NCI-H526 (cell line): ENCODE measurements around the gene ADAM23.
A peak's percentile ranks its signal among the peaks of the same experiment; 100 is the strongest.

ENCODE experiments used
- DNase-seq, 2 experiments: peaks; one replicate each; lab custom pipeline; 2025; lab: John Stamatoyannopoulos, UW

ADAM23 gene

DNA sequence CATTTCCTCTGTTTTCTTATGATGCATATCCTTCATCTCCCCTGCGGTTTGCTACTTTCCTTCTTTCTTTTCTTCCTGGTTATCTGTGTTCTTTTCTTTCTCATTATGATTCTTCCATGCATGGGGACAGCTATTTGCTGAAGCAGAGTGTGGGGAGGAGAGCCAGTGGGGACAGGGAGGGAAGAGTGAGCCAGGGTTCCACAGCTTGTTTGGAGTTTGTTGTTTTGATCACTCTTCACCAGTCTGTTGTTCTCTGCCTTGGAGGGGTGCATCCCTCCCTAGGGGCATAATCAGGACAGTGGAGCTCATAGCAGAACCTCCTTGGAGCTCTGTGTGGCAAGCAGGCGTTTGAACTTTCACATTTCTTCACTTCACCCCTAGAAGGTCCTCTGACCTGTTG, 68.0 kb downstream of the ADAM23 start:
- DNase-seq = no peak

DNA sequence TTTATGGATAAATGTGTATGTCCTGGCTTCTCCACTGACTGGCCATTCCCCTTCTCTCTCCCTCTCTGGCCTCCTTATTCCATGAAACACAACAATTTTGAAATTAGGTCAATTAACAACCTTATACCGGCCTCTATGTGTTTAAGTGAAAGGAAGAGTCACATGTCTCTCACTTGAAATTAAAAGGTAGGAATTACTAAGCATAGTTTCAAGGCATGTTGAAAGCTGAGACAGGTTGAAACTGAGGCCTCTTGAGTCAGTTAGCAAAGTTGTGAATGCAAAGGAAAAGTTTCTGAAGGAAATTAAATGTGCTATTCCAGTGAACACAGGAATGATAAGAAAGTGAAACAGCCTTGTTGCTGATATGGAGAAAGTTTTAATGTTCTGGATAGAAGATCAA, 69.7 kb downstream of the ADAM23 start:
- DNase-seq = no peak

- no peak for DNase-seq
Observed at GRCh38 chr2:206515580-206515979, 72.2 kb downstream of the ADAM23 start.

GRCh38 chr2:206518997-206519396, 75.7 kb downstream of the ADAM23 start:
- DNase-seq = no peak

- DNase-seq = no peak
Observed at GRCh38 chr2:206520450-206520849, 77.1 kb downstream of the ADAM23 start.

DNA sequence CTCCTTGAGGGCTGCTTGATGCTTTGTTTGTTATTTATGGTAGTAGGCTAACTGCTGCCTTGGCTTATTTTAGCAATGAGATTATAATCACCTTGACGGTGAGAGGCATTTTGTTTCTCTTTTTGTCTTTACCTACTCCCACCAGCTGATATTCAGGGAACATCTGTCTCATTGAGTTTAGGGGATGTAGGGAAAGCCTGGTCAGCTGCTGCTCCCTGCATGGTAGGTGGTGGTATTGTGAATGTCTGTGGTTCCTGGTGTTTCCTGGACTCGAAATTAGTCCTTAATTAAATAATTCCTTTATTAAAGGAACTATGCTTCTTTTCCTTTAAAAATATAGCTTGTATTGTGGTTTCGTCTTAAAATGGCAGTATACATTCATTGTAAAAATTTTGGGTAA, 77.8 kb downstream of the ADAM23 start:
- DNase-seq = no peak

DNA sequence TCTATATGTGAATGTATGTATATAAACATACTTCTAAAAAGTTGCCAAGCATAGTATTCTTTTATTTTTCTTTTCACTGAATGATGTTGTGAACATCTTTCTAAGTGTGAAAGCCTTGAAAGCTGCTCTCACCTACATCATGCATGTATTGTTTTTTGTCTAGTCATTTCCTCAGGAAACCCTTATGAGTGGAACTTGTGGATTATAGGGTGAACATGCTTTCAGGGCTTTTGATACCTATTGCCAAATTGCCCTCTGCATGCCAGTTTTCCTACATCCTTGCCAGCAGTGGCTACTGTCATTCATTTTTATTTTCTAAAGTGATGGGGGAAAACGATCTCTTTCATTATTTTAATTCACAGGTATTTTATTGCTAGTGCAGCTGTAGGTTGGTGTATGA, 78.3 kb downstream of the ADAM23 start:
- DNase-seq = no peak

DNA sequence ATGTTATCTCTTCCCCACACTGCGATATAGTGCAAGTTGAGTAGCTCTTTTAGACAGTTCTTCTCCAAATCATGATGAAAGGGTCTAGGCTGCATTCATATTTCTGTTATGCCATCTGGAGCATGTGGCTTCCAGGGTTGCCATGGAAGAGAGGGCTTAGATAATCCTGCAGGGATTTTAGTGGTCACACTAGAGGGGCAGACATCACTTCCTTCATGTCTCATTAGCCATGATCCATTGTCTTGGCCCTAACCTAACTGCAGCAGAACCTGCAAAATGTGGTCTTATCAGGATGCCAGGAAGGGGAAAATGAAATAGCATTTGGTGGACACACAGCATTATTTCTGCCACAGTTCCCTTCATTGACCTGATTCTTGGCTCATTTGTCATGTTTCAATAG, 83.1 kb downstream of the ADAM23 start:
- no peak for DNase-seq

DNA sequence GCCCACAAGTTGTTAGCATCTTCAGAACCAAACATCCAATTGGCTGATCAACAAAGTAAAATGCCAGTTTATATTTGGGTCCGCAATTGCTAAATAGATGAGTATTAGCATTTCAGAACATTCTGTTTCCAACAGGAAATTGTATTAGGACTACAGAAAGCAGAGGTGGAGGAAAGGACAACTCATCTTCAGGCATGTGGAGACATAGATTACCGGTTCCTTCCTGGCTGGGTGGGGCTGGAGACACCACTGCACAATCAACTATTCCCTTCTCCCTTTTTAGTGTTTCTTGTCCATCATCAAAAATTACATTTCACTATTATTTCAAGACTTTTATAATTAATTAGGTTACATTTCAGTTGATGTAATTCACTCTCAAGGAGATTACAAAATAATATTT, 83.8 kb downstream of the ADAM23 start:
- DNase-seq = no peak

- DNase-seq = no peak
Observed at GRCh38 chr2:206530727-206531126, 87.4 kb downstream of the ADAM23 start.

- no peak for DNase-seq
Observed at GRCh38 chr2:206531996-206532543, 88.7 kb downstream of the ADAM23 start.

DNA sequence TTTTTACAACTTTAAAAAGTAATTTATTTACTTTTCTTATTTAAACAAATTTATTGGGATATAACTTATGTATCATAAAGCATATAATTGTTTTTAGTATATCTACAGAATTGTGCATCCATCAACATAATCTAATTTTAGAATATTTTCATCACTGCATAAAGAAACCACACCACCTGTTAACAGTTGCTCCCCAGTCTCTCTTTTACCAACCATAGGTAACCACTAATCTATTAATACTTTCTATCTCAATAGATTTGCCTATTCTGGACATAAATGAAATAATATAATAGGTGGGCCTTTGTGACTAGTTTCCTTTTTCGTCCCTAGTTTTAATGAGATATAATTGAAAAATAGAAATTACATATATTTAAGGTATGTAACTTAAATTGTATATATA, 90.6 kb downstream of the ADAM23 start:
- no peak for DNase-seq

GRCh38 chr2:206535260-206535986, 92.1 kb downstream of the ADAM23 start:
- peak in 1 of 2 experiments; percentile 2 for DNase-seq

- no peak for DNase-seq
Observed at GRCh38 chr2:206540757-206541156, 97.4 kb downstream of the ADAM23 start.

- DNase-seq = no peak
Observed at GRCh38 chr2:206543073-206543472, 99.7 kb downstream of the ADAM23 start.

GRCh38 chr2:206548383-206548782, 105.1 kb downstream of the ADAM23 start:
- DNase-seq = no peak

DNA sequence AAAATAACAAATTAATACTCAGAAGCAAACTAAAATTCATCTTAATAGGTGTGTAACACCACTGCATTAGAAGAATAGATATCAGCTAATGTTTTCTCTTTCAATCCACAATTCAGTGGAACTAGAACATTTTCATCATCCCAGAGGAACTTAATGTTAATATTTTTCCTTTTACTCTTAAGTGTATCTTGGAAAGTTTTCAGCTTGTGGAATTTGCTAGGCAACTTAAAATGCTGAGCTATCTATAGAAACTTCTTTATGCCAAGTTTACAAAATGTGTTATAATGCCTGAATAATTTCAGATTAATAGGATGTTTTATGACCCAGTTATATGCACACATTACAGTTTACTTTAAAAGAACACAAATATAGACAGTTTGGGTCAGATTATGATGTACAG, 112.4 kb downstream of the ADAM23 start:
- DNase-seq = no peak

DNA sequence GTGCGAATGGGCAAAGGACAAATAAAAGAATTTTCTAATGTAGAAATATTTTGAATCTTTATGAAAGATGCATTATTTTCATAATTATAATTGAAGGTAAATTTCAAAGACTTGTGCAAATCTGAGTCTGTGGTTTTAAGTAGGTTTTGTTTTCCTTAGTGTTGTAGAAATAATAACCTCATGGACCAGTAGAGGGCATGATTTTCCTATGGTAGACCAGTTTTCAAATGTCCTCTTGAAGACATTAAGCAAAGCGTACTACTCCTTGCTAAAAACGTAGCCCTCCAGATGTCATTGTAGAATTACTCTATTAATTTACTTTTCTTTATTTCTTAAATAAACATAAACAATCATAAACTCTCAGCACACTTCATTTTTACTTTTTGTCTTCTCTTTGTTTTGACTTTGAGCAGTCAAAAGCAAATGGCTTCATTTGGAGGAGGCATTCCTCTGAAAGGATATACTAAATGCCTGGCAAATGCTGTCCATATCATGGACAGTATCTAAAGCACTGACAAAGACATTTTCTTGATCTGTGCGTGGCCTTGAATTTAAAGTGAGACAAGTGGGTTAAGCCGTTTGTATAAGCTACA, 113.1 kb downstream of the ADAM23 start:
- DNase-seq = peak in 1 of 2 experiments; percentile 64

- DNase-seq = no peak
Observed at GRCh38 chr2:206557321-206557720, 114.0 kb downstream of the ADAM23 start.

DNA sequence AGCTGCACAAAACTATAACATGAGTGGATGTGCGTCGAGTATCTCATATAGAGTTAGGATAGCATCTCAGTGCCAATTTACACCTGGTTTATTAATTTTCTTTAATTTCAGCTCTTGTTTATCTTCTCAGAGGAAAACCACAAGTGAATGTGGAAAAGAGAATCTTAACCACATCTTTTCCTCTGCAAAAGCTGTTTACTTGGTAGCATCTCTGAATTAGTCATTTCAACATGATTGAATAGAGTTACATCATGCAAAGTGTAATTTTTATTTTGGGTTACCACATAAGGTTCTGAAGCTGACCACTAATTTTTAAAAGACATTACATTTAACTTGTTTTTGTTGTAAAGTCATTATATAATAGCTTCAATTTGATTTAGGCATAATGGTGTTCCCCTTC, 115.2 kb downstream of the ADAM23 start:
- no peak for DNase-seq

GRCh38 chr2:206561962-206562361, 118.6 kb downstream of the ADAM23 start:
- DNase-seq = no peak

GRCh38 chr2:206562375-206562774, 119.0 kb downstream of the ADAM23 start:
- no peak for DNase-seq

DNA sequence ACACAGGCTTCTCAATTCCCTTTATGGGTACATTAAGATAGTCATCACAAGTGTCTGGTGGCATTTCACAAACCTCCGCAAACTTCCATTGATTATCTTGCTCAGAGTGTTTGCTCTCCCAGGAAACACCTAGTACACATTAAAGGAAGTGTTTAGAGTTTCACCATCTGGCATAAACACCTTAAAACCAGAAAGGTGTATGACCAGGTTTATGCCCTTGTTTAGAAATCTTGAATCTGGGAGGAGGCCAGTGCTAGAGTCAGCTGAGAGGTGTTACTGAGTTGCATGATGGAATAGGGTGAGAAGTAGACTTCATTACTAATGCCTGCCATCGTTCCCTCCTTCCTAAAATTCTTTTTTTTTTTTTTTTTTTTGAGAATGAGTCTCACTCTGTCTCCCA, 120.0 kb downstream of the ADAM23 start:
- DNase-seq = no peak

- no peak for DNase-seq
Observed at GRCh38 chr2:206565666-206566065, 122.3 kb downstream of the ADAM23 start.
